PC-9 (cell line): ENCODE measurements around the gene S100A4.

Experiments
- CTCF ChIP-seq: fragments of 200-600 bp; sonication (generic); conservative IDR thresholded peaks from 2 replicates; pipeline ENCODE4 v1.6.1; 2017; ENCODE audit warnings: mixed run types, antibody characterized with exemption, mild to moderate bottlenecking, moderate library complexity
- EZH2 ChIP-seq: fragments of 200-600 bp; sonication (generic); IDR thresholded peaks from 2 replicates; pipeline ENCODE4 v1.8.0; 2017; ENCODE audit warnings: antibody characterized with exemption, low read depth

- TF ChIP-seq EZH2 (no peak), CTCF (no peak)
Observed at GRCh38 chr1:153534226-153534924, 11.2 kb downstream of the S100A4 start.
